GM19351 (cell line): ENCODE measurements around the gene NXNL2.
A peak's percentile ranks its signal among the peaks of the same experiment; 100 is the strongest.

Source experiments
- ATAC-seq: cut with Tn5 transposase; IDR thresholded peaks from one replicate; pipeline ENCODE4 v1.9.1; 2021; ENCODE audit warnings: mild to moderate bottlenecking, moderate library complexity; ENCODE audit not compliant: unreplicated experiment

NXNL2 gene

GRCh38 chr9:88531920-88532698 lies 2.9 kb upstream of the NXNL2 start:
- ATAC-seq = no peak

GRCh38 chr9:88533951-88534455 lies 975 bp upstream of the NXNL2 start:
- ATAC-seq = no peak

GRCh38 chr9:88535226-88536022 lies 446 bp downstream of the NXNL2 start:
- no peak for ATAC-seq

GRCh38 chr9:88536023-88536324 lies 996 bp downstream of the NXNL2 start:
- ATAC-seq = no peak

- ATAC-seq = no peak
Measured at GRCh38 chr9:88536951-88537760, 2.2 kb downstream of the NXNL2 start.

GRCh38 chr9:88537761-88538091 lies 2.7 kb downstream of the NXNL2 start:
- ATAC-seq = no peak

- ATAC-seq = no peak
Measured at GRCh38 chr9:88538311-88539085, 3.5 kb downstream of the NXNL2 start.

GRCh38 chr9:88539246-88539645 lies 4.3 kb downstream of the NXNL2 start:
- ATAC-seq = no peak

- ATAC-seq = no peak
Measured at GRCh38 chr9:88540251-88540763, 5.3 kb downstream of the NXNL2 start.

- ATAC-seq = no peak
Measured at GRCh38 chr9:88544245-88544644, 9.3 kb downstream of the NXNL2 start.

- no peak for ATAC-seq
Measured at GRCh38 chr9:88551546-88552137, 16.7 kb downstream of the NXNL2 start.

GRCh38 chr9:88553350-88553749 lies 18.4 kb downstream of the NXNL2 start:
- ATAC-seq = no peak

- no peak for ATAC-seq
Measured at GRCh38 chr9:88555268-88555980, 20.4 kb downstream of the NXNL2 start.

- no peak for ATAC-seq
Measured at GRCh38 chr9:88559661-88560060, 24.7 kb downstream of the NXNL2 start.

- peak; percentile 90 for ATAC-seq
Measured at GRCh38 chr9:88567870-88568269, 32.9 kb downstream of the NXNL2 start.

GRCh38 chr9:88571419-88571818 lies 36.4 kb downstream of the NXNL2 start:
- no peak for ATAC-seq

GRCh38 chr9:88572684-88573083 lies 37.7 kb downstream of the NXNL2 start:
- ATAC-seq = no peak

GRCh38 chr9:88574953-88575352 lies 40.0 kb downstream of the NXNL2 start:
- ATAC-seq = no peak
